ENCODE data around the gene DMD.
"Not testable (repeated sequence)": the region's sequence is repeated elsewhere in the genome, so short reads cannot be mapped to it uniquely, and the experiment has no call there.

The DMD gene

DNA sequence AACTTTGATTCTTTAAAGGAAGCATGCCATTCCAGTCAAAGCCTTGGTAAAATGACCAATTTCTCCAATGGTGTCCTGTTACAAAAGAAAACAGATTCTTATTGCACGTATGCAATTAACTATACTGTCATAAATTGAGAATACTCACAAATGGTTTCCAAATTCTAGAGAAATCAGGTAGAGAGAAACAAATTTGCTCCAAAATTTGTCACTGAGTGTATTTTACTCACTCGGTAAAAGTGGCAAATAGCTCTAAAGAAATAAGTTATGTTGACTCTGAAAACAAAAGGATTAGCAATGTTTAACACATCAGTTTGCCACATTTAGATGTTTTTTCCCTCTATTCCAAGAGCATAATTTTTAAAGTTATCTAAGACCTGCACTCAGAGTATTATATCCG lies 133.1 kb downstream of the DMD start:
- no peak overlapping the region for H3K4me3 ChIP-seq (ENCODE audit: low read depth, low read length)
- DNase-seq (ENCODE audit: low read depth, low spot score) = no peak
- in situ Hi-C loops (cut with HindIII; ENCODE audit: low sequenced_read_pairs) = no loop called here
- TF ChIP-seq, protein P1, sequence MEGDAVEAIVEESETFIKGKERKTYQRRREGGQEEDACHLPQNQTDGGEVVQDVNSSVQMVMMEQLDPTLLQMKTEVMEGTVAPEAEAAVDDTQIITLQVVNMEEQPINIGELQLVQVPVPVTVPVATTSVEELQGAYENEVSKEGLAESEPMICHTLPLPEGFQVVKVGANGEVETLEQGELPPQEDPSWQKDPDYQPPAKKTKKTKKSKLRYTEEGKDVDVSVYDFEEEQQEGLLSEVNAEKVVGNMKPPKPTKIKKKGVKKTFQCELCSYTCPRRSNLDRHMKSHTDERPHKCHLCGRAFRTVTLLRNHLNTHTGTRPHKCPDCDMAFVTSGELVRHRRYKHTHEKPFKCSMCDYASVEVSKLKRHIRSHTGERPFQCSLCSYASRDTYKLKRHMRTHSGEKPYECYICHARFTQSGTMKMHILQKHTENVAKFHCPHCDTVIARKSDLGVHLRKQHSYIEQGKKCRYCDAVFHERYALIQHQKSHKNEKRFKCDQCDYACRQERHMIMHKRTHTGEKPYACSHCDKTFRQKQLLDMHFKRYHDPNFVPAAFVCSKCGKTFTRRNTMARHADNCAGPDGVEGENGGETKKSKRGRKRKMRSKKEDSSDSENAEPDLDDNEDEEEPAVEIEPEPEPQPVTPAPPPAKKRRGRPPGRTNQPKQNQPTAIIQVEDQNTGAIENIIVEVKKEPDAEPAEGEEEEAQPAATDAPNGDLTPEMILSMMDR (IDR thresholded peaks at IDR 0.05; ENCODE audit: low read depth, low read length) = no peak

DNA sequence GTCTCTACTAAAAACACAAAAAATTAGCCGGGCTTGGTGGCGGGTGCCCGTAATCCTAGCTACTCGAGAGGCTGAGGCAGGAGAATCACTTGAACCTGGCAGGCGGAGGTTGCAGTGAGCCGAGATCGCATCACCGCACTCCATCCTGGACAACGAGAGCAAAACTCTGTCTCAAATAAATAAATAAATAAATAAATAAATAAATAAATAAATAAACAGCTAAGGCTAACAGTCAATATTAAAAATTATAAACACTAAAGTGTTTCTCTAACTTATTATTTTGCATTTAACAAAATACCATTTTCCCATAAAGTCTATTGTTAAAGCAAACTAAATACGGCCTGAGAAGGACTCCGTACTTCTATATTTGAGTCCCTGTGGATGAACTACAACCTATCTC lies 137.7 kb downstream of the DMD start:
- H3K4me3 ChIP-seq (ENCODE audit: low read depth, low read length); DNase-seq (ENCODE audit: low read depth, low spot score); in situ Hi-C loops (cut with HindIII; ENCODE audit: low sequenced_read_pairs): not testable (repeated sequence)

GRCh38 chrX:33065415-33065814 lies 145.9 kb downstream of the DMD start:
- DNase-seq (ENCODE audit: low read depth, low spot score) = no peak
- no peak overlapping the region for H3K4me3 ChIP-seq (ENCODE audit: low read depth, low read length)
- TF ChIP-seq, protein P1 (IDR thresholded peaks at IDR 0.05; ENCODE audit: low read depth, low read length) = no peak
- in situ Hi-C loops (cut with HindIII; ENCODE audit: low sequenced_read_pairs) = no loop called here

DNA sequence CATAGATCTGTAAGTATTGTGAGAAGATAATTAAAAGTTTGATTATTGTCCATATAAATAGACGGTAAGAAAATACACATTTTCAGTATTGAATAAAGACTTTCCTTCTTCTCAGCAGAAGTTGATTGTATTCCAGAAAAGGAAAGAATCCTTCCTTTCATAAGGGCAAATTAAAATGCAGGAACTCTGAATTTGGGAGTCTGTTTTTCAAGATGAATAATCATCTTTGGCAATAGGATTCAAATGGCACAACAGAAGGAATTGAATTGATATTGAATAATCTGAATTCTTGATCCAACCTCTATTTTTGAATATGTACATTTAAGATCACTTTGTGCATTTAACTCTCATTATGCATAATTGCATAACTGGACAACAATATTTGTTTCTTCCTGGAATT lies 149.3 kb downstream of the DMD start:
- no peak for DNase-seq (ENCODE audit: low read depth, low spot score)
- TF ChIP-seq, protein P1 (IDR thresholded peaks at IDR 0.05; ENCODE audit: low read depth, low read length) = no peak
- in situ Hi-C loops (cut with HindIII; ENCODE audit: low sequenced_read_pairs) = no loop called here
- H3K4me3 ChIP-seq (ENCODE audit: low read depth, low read length) = no peak overlapping the region

DNA sequence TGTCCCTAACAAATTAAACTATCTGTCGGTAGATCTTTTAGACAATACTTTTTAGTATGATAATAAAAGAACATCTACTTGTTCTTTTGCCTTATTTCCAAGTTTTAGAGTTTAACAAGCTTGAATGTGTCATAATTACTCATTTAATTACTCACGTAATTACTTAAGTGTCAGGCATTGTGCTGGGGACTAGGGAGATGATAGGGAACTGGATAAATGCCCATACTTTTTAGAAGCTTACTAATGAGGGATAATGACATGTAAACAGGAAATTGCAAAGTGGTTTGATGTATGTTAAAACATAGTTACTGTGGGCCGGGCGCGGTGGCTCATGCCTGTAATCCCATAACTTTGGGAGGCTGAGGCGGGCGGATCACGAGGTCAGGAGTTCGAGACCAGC lies 158.3 kb downstream of the DMD start:
- DNase-seq (ENCODE audit: low read depth, low spot score) = no peak
- in situ Hi-C loops (cut with HindIII; ENCODE audit: low sequenced_read_pairs) = no loop called here
- TF ChIP-seq, protein P1 (IDR thresholded peaks at IDR 0.05; ENCODE audit: low read depth, low read length) = no peak
- H3K4me3 ChIP-seq (ENCODE audit: low read depth, low read length) = no peak overlapping the region

GRCh38 chrX:33045882-33046281 lies 165.5 kb downstream of the DMD start:
- DNase-seq (ENCODE audit: low read depth, low spot score) = no peak
- in situ Hi-C loops (cut with HindIII; ENCODE audit: low sequenced_read_pairs) = no loop called here
- H3K4me3 ChIP-seq (ENCODE audit: low read depth, low read length) = no peak overlapping the region
- TF ChIP-seq, protein P1 (IDR thresholded peaks at IDR 0.05; ENCODE audit: low read depth, low read length) = no peak

DNA sequence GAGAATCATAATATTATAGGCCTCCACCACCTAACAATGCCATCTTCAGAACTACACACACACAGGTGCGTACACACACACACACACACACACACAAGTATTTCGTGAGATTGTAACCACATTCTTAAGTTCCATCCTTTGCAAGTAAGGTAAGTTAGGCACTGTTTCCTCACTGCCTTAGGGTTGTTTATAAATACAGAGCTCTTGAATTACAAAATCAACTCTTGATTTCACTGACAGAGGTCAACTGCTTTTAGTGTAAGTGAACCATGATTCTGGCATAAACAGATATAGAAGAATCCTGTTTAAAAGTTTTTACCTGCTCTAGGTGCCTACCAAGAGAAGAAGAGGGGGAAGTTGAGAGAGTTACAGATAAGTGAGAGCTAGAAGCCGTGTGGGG lies 166.1 kb downstream of the DMD start:
- TF ChIP-seq, protein P1 (IDR thresholded peaks at IDR 0.05; ENCODE audit: low read depth, low read length) = no peak
- no peak for DNase-seq (ENCODE audit: low read depth, low spot score)
- H3K4me3 ChIP-seq (ENCODE audit: low read depth, low read length) = no peak overlapping the region
- in situ Hi-C loops (cut with HindIII; ENCODE audit: low sequenced_read_pairs) = no loop called here

Data from astrocyte of the spinal cord (primary cell).